Right lobe of liver (tissue), 6 donors: ENCODE measurements around the gene RMC1. TPM values are rescaled to one million over a fixed set of nuclear protein-coding genes. Genes with fewer than 3 reads are reported as not detected.
"Not testable (repeated sequence)": the region's sequence is repeated elsewhere in the genome, so short reads cannot be mapped to it uniquely, and the experiment has no call there.

Experiments
- ATAC-seq, 4 donors: fragments of 200-7000 bp; cut with Tn5 transposase; one replicate each; pipeline ENCODE4 v1.9.1; 2020; ENCODE audit warnings: mild to moderate bottlenecking in 4 of 4, moderate library complexity in 4 of 4
- DNase-seq, 3 donors: peaks; one replicate each; pipeline ENCODE4 v3.0.0-alpha.2; 2020
- H3K27ac ChIP-seq, 3 donors: fragments of 200-600 bp; one replicate each; pipeline ENCODE4 v1.8.0; 2022
- H3K27me3 ChIP-seq, 2 donors: fragments of 200-600 bp; one replicate each; pipeline ENCODE4 v1.8.0; 2022
- H3K36me3 ChIP-seq, 4 donors: fragments of 200-600 bp; sonication (generic) in 1 of 4; one replicate each; pipeline versions ENCODE4 v1.5.1 to v1.8.0; 2017 to 2022; ENCODE audit warnings: control low read depth in 1 of 4
- H3K4me1 ChIP-seq, 4 donors: fragments of 200-600 bp; sonication (generic) in 1 of 4; one replicate each; pipeline versions ENCODE4 v1.5.1 to v1.8.0; 2017 to 2022; ENCODE audit warnings: control low read depth in 1 of 4
- H3K4me3 ChIP-seq, 3 donors: fragments of 200-600 bp; one replicate each; pipeline ENCODE4 v1.8.0; 2022
- H3K9me3 ChIP-seq, 4 donors: fragments of 200-600 bp; sonication (generic) in 1 of 4; one replicate each; pipeline versions ENCODE4 v1.5.1 to v1.8.0; 2017 to 2022; ENCODE audit warnings: control low read depth in 1 of 4
- CTCF ChIP-seq, 4 donors: fragments of 200-600 bp in 3 of 4; fragments of 450-650 bp in 1 of 4; IDR thresholded peaks; one replicate each; pipeline versions ENCODE4 v1.5.1 to v1.8.0; 2016 to 2022; ENCODE audit warnings: antibody characterized with exemption in 4 of 4, mild to moderate bottlenecking in 2 of 4
- POLR2A ChIP-seq: fragments of 450-650 bp; IDR thresholded peaks from one replicate; pipeline ENCODE4 v1.6.1; 2017; ENCODE audit warnings: antibody characterized with exemption, mild to moderate bottlenecking
- WGBS: methylation state at CpG from one replicate; pipeline ENCODE4 v1.1.6; 2018; ENCODE audit warnings: low coverage, low lambda C conversion rate; ENCODE audit not compliant: insufficient coverage; ENCODE audit errors: missing lambda C conversion rate; 5-methylcytosine and 5-hydroxymethylcytosine counted together
- intact Hi-C, 2 donors: fragments of 100-400 bp; cut with DNase I; formaldehyde crosslinking; loops; one replicate each; pipeline versions ENCODE4 v1.11.2 to v1.14.1; 2022
- total RNA-seq, 6 experiments: library from RNA; depleted of rRNA in 2 of 6; stranded (reverse); fragments of >200 nt in 2 of 6; fragmentation: NEBNext Ultra II Directional in 3 of 6; extraction: Animal tissue kit (Norgen Biotek cat#: 25700) in 3 of 6; gene quantifications; one replicate each; pipeline versions ENCODE4 v1.1.0 to v1.2.4, GENCODE V29; 2016 to 2023
- donor health status: DM: no; HTN: yes; CAD: no.
- donor health status: DM: no; HTN: no; CAD: no.
- donor health status: DM: no; HTN: no; CAD: no.
- donor health status: DM: no; HTN: yes; CAD: no.
- donor health status: DM: no; HTN: yes; CAD: no.

The RMC1 gene
- total RNA-seq, 6 experiments from 2014 or later: 16.8 to 24.5 (median 21.9) TPM

DNA sequence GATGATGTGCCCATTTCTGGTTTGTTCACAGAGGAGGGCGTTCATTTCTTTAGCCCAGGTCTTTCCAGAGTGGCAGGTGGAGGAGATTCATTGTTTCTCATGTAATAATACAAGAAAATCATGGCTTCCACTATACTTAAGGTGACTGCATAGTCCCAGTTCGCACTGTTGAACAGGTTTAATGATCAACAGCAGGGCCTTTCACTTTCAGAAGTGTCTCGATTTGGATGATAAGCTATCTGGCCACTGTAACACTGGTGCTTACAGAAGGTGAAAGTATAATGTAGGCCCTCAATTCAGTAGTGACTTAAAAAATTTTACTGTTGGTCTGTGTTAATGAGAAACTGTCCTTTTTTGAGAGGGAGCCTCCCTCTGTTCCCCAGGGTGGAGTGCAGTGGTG is 1.4 kb downstream of the RMC1 start:
- TF ChIP-seq CTCF (IDR thresholded peaks at IDR 0.05) (no peak), POLR2A (no peak)
- H3K27me3 ChIP-seq: no peaks in the 10 kb centered on the region
- WGBS: 23% methylated on average over 3 of the region's 3 CpGs
- peaks cover 0 to 28% (median 0%) of the 10 kb centered on the region in 4 donors for H3K36me3 ChIP-seq
- ATAC-seq (peak; percentile 12 to 47 (median 28)), DNase-seq (no peak)
- peaks cover 0 to 30% (median 9%) of the 10 kb centered on the region in 4 donors for H3K4me1 ChIP-seq
- peak overlapping the region; percentile 57 to 94 (median 88) for H3K27ac ChIP-seq
- H3K9me3 ChIP-seq: no peaks in the 10 kb centered on the region
- intact Hi-C loops: no loop called here
- peak overlapping the region; percentile 89 to 93 (median 91) for H3K4me3 ChIP-seq

DNA sequence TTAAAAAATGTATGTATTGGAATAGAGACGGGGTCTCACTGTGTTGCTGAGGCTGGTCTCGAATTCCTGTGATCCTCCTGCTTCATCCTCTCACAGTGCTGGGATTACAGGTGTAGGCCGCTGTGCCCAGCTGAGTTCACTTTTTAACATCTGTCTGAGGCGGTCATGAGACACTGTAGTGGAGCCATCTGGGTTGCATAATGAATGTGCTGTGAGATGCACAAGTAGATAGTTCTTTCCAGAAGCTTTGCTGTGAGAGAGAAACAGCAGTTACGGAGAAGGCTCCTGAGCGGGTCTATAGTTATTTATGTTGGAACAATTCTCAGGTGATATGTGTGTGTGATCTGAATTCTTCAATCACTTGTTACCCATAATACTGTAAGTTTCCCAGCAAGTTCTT is 3.1 kb downstream of the RMC1 start:
- H3K9me3 ChIP-seq: no peaks in the 10 kb centered on the region
- no peak for DNase-seq
- no peak for ATAC-seq
- H3K27me3 ChIP-seq: no peaks in the 10 kb centered on the region
- 84% methylated on average over 5 of the region's 6 CpGs for WGBS
- H3K36me3 ChIP-seq: peaks cover 0 to 37% (median 0%) of the 10 kb centered on the region in 4 donors
- peaks cover 0 to 30% (median 9%) of the 10 kb centered on the region in 4 donors for H3K4me1 ChIP-seq
- H3K27ac ChIP-seq: no peak overlapping the region
- H3K4me3 ChIP-seq: no peak overlapping the region
- intact Hi-C loops: no loop called here
- TF ChIP-seq POLR2A: no peak
- TF ChIP-seq CTCF (IDR thresholded peaks at IDR 0.05): no peak

GRCh38 chr18:23510923-23511322 is 7.6 kb downstream of the RMC1 start:
- WGBS: 96% methylated on average over 2 of the region's 2 CpGs
- H3K27me3 ChIP-seq, DNase-seq, H3K27ac ChIP-seq, H3K4me3 ChIP-seq, ATAC-seq, H3K9me3 ChIP-seq, intact Hi-C loops: not testable (repeated sequence)
- H3K4me1 ChIP-seq: peaks cover 0 to 29% (median 0%) of the 10 kb centered on the region in 4 donors
- H3K36me3 ChIP-seq: peaks cover 0 to 40% (median 0%) of the 10 kb centered on the region in 4 donors

- intact Hi-C loops, H3K27ac ChIP-seq, ATAC-seq, H3K27me3 ChIP-seq, H3K4me3 ChIP-seq, H3K9me3 ChIP-seq, DNase-seq: not testable (repeated sequence)
- WGBS: 80% methylated on average over 6 of the region's 7 CpGs
- H3K36me3 ChIP-seq: peaks cover 0 to 39% (median 2%) of the 10 kb centered on the region in 4 donors
- peaks cover 0 to 26% (median 0%) of the 10 kb centered on the region in 4 donors for H3K4me1 ChIP-seq
These were observed 8.9 kb downstream of the RMC1 start for GRCh38 chr18:23512216-23512615.

DNA sequence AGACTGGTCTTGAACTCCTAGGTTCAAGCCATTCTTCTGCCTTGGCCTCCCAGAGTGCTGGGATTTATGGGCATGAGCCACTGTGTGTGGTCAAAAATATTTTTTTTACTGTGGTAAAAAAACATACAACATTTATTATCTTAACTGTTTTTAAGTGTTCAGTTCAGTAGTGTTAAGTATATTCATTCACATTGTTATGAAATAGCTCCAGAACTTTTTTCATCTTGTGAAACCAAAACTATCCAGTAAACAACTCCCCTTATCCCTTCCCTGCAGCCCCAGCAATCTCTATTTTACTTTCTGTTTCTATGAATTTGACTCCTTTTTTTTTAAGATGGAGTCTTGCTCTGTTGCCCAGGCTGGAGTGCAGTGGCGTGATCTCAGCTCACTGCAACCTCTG is 9.3 kb downstream of the RMC1 start:
- H3K36me3 ChIP-seq: peaks cover 0 to 41% (median 4%) of the 10 kb centered on the region in 4 donors

More for the DNA sequence above, 9.3 kb downstream of the RMC1 start:
- H3K4me1 ChIP-seq: peaks cover 0 to 22% (median 0%) of the 10 kb centered on the region in 4 donors
- no peaks in the 10 kb centered on the region for H3K27me3 ChIP-seq
- no peak overlapping the region for H3K4me3 ChIP-seq
- intact Hi-C loops: no loop called here
- no peak overlapping the region for H3K27ac ChIP-seq
- WGBS: 100% methylated on average over 1 of the region's 1 CpG
- ATAC-seq: no peak
- no peak for DNase-seq
- TF ChIP-seq POLR2A (no peak), CTCF (IDR thresholded peaks at IDR 0.05) (no peak)
- no peaks in the 10 kb centered on the region for H3K9me3 ChIP-seq
